H1 (cell line): Measurements from ENCODE around the gene STX4. TPM values are rescaled to one million over a fixed set of nuclear protein-coding genes. Genes with fewer than 3 reads are reported as not detected.

Experiments used
- CTCF ChIA-PET: fragments of 300-600 bp; sonication (Branson Sonifier 250); formaldehyde crosslinking; loops from one replicate; lab custom pipeline; 2021; ENCODE audit not compliant: partially characterized antibody; lab: Charles Lee
- POLR2A ChIA-PET: fragments of 300-600 bp; sonication (Branson Sonifier 250); formaldehyde crosslinking; loops from one replicate; lab custom pipeline; 2021; ENCODE audit warnings: inconsistent platforms; ENCODE audit not compliant: partially characterized antibody; lab: Charles Lee
- DNase-seq, 2 experiments: peaks; one replicate each; pipeline versions ENCODE4 v3.0.0 to v3.0.0-alpha.2; 2010 to 2022; ENCODE audit warnings: low spot score in 2 of 2, low read depth in 1 of 2, mixed read lengths in 1 of 2
- FAIRE-seq: peaks from 2 replicates; lab custom pipeline; 2011; peaks lifted over from hg19 to GRCh38; lab: Jason Lieb, UNC
- H2AFZ ChIP-seq: 2 replicates; pipeline ENCODE4 v1.8.1; 2012; ENCODE audit warnings: low read length, inconsistent platforms
- H2AK5ac ChIP-seq: 2 replicates; pipeline ENCODE4 v1.6.1; 2013; ENCODE audit warnings: low read depth, low read length
- H2BK120ac ChIP-seq: replicated peaks from 2 replicates; pipeline ENCODE3; 2013; ENCODE audit warnings: low read depth, low read length, inconsistent platforms
- H2BK12ac ChIP-seq: 2 replicates; pipeline ENCODE4 v1.6.1; 2013; ENCODE audit warnings: low read depth, low read length
- H2BK15ac ChIP-seq: 2 replicates; pipeline ENCODE4 v1.6.1; 2013; ENCODE audit warnings: low read length
- H2BK20ac ChIP-seq: 2 replicates; pipeline ENCODE4 v1.6.1; 2013; ENCODE audit warnings: low read length
- H2BK5ac ChIP-seq: 2 replicates; pipeline ENCODE4 v1.6.1; 2013; ENCODE audit warnings: low read depth, low read length
- H3K14ac ChIP-seq: 2 replicates; pipeline ENCODE4 v1.6.1; 2013; ENCODE audit warnings: inconsistent platforms; ENCODE audit not compliant: insufficient read length
- H3K18ac ChIP-seq: 2 replicates; pipeline ENCODE4 v1.6.1; 2013; ENCODE audit warnings: low read length; ENCODE audit errors: extremely low read depth
- H3K23ac ChIP-seq: 2 replicates; pipeline ENCODE4 v1.6.1; 2013; ENCODE audit warnings: inconsistent platforms; ENCODE audit not compliant: insufficient read length
- H3K23me2 ChIP-seq: 2 replicates; pipeline ENCODE4 v1.6.1; 2013; ENCODE audit warnings: low read depth, low read length
- H3K27ac ChIP-seq: 2 replicates; pipeline ENCODE4 v1.6.1; 2011; ENCODE audit warnings: low read depth, low read length, inconsistent platforms
- H3K27me3 ChIP-seq, 4 experiments: replicated peaks in 1 of 4; 1 replicate in 1 of 4; 2 replicates in 3 of 4; pipeline versions ENCODE4 v1.6.1 to v1.8.1; 2011 to 2013; ENCODE audit warnings: low read length in 3 of 4, mild to moderate bottlenecking in 3 of 4, inconsistent platforms in 2 of 4, mixed read lengths in 2 of 4, moderate library complexity in 1 of 4; ENCODE audit not compliant: control insufficient read depth in 3 of 4, insufficient read depth in 3 of 4; ENCODE audit errors: extremely low read depth in 1 of 4
- H3K36me3 ChIP-seq, 4 experiments: 2 replicates each; pipeline versions ENCODE4 v1.6.1 to v1.8.1; 2011 to 2013; ENCODE audit warnings: mild to moderate bottlenecking in 4 of 4, low read length in 3 of 4, moderate library complexity in 2 of 4, control low read depth in 1 of 4, inconsistent platforms in 1 of 4; ENCODE audit not compliant: insufficient read depth in 4 of 4, control insufficient read depth in 2 of 4
- H3K4ac ChIP-seq: replicated peaks from 2 replicates; pipeline ENCODE3; 2013; ENCODE audit warnings: low read length, low read depth, mixed read lengths, inconsistent platforms; ENCODE audit not compliant: insufficient read length
- H3K4me1 ChIP-seq, 4 experiments: replicated peaks in 1 of 4; 1 replicate in 1 of 4; 2 replicates in 3 of 4; pipeline versions ENCODE4 v1.6.1 to v1.8.1; 2011 to 2013; ENCODE audit warnings: low read length in 3 of 4, inconsistent platforms in 2 of 4, mixed read lengths in 1 of 4; ENCODE audit not compliant: insufficient read depth in 4 of 4, control insufficient read depth in 3 of 4
- H3K4me2 ChIP-seq, 2 experiments: 2 replicates each; pipeline versions ENCODE4 v1.6.1 to v1.8.1; 2011 to 2013; ENCODE audit warnings: low read depth in 2 of 2, low read length in 2 of 2, control low read depth in 1 of 2, inconsistent platforms in 1 of 2, mild to moderate bottlenecking in 1 of 2; ENCODE audit not compliant: insufficient read depth in 1 of 2
- H3K4me3 ChIP-seq, 4 experiments: fragments of 200-600, 300-600 bp in 1 of 4; sonication (generic), shearing (Covaris generic), sonication (Bioruptor Twin) in 1 of 4; 2 replicates each; pipeline versions ENCODE4 v1.5.1 to v1.8.1; 2011 to 2016; ENCODE audit warnings: low read length in 4 of 4, low read depth in 3 of 4, control low read depth in 2 of 4, inconsistent platforms in 2 of 4, mild to moderate bottlenecking in 2 of 4, mixed read lengths in 1 of 4, moderate library complexity in 1 of 4; ENCODE audit not compliant: insufficient read depth in 2 of 4; ENCODE audit errors: extremely low read depth in 1 of 4
- H3K56ac ChIP-seq: replicated peaks from 2 replicates; pipeline ENCODE3; 2013; ENCODE audit warnings: low read depth, mild to moderate bottlenecking, mixed read lengths, low read length, inconsistent platforms; ENCODE audit not compliant: insufficient read length
- H3K79me1 ChIP-seq: 2 replicates; pipeline ENCODE4 v1.6.1; 2013; ENCODE audit warnings: low read depth, low read length, control low read depth
- H3K79me2 ChIP-seq, 2 experiments: 2 replicates each; pipeline versions ENCODE4 v1.6.1 to v1.8.1; 2012 to 2013; ENCODE audit warnings: low read length in 2 of 2, mild to moderate bottlenecking in 2 of 2, inconsistent platforms in 1 of 2; ENCODE audit not compliant: insufficient read depth in 2 of 2, control insufficient read depth in 1 of 2
- H3K9ac ChIP-seq, 4 experiments: replicated peaks in 1 of 4; 1 replicate in 1 of 4; 2 replicates in 3 of 4; pipeline versions ENCODE4 v1.6.1 to v1.8.1; 2011 to 2013; ENCODE audit warnings: low read depth in 3 of 4, low read length in 3 of 4, control low read depth in 2 of 4, mild to moderate bottlenecking in 2 of 4, moderate library complexity in 2 of 4, inconsistent platforms in 1 of 4; ENCODE audit errors: extremely low read depth in 1 of 4
- H3K9me3 ChIP-seq, 2 experiments: 2 replicates each; pipeline versions ENCODE4 v1.6.1 to v1.8.1; 2012 to 2013; ENCODE audit warnings: mild to moderate bottlenecking in 2 of 2, moderate library complexity in 2 of 2, control low read depth in 1 of 2, inconsistent platforms in 1 of 2, low read depth in 1 of 2, low read length in 1 of 2, mixed read lengths in 1 of 2; ENCODE audit not compliant: insufficient read depth in 2 of 2
- H4K20me1 ChIP-seq, 2 experiments: replicated peaks in 1 of 2; 2 replicates each; pipeline versions ENCODE3 to v1.8.1; 2011 to 2013; ENCODE audit warnings: inconsistent platforms in 2 of 2, low read length in 2 of 2, mild to moderate bottlenecking in 1 of 2; ENCODE audit not compliant: insufficient read depth in 2 of 2, control insufficient read depth in 1 of 2
- H4K5ac ChIP-seq: 2 replicates; pipeline ENCODE4 v1.6.1; 2013; ENCODE audit warnings: low read length, low read depth, mixed read lengths, inconsistent platforms; ENCODE audit not compliant: insufficient read length
- H4K8ac ChIP-seq: 2 replicates; pipeline ENCODE4 v1.8.0; 2013; ENCODE audit warnings: mild to moderate bottlenecking, moderate library complexity, low read length, inconsistent platforms; ENCODE audit not compliant: insufficient read depth; ENCODE audit errors: extremely low read depth
- H4K91ac ChIP-seq: replicated peaks from 2 replicates; pipeline ENCODE3; 2013; ENCODE audit warnings: low read length, mixed read lengths, inconsistent platforms; ENCODE audit not compliant: insufficient read length
- BRCA1 ChIP-seq: IDR thresholded peaks from 2 replicates; pipeline ENCODE4 v1.6.1; 2012; ENCODE audit warnings: low read depth, low read length, improper control_type of control experiment
- E2F6 ChIP-seq: IDR thresholded peaks from 2 replicates; pipeline ENCODE4 v1.6.1; 2012; ENCODE audit warnings: inconsistent platforms
- EP300 ChIP-seq, 2 experiments: IDR thresholded peaks; 1 replicate in 1 of 2; 2 replicates in 1 of 2; pipeline ENCODE4 v1.6.1; 2011 to 2012; ENCODE audit warnings: low read depth in 2 of 2, low read length in 2 of 2, mild to moderate bottlenecking in 2 of 2, borderline replicate concordance in 1 of 2, inconsistent platforms in 1 of 2, moderate library complexity in 1 of 2
- EZH2 ChIP-seq: fragments of 200-600 bp; sonication (generic); IDR thresholded peaks from 2 replicates; pipeline ENCODE4 v1.7.1; 2012; ENCODE audit warnings: low read depth, mild to moderate bottlenecking, moderate library complexity, low read length, inconsistent platforms; ENCODE audit not compliant: severe bottlenecking
- JUN ChIP-seq: IDR thresholded peaks from 2 replicates; pipeline ENCODE4 v1.6.1; 2011; ENCODE audit warnings: low read depth, mild to moderate bottlenecking, improper control_type of control experiment, low read length
- JUND ChIP-seq: IDR thresholded peaks from 2 replicates; pipeline ENCODE4 v1.6.1; 2011; ENCODE audit warnings: mild to moderate bottlenecking, improper control_type of control experiment, low read length
- KDM4A ChIP-seq: IDR thresholded peaks from one replicate; pipeline ENCODE4 v1.7.1; 2012; ENCODE audit warnings: low read depth, mild to moderate bottlenecking, moderate library complexity, low read length, inconsistent platforms; ENCODE audit not compliant: severe bottlenecking
- KDM5A ChIP-seq: fragments of 200-600 bp; IDR thresholded peaks from 2 replicates; pipeline ENCODE4 v1.7.1; 2012; ENCODE audit warnings: mild to moderate bottlenecking, low read length, inconsistent platforms, mixed read lengths
- POLR2A ChIP-seq, 2 experiments: IDR thresholded peaks; 1 replicate in 1 of 2; 2 replicates in 1 of 2; pipeline ENCODE4 v1.6.1; 2011; ENCODE audit warnings: low read depth in 2 of 2, low read length in 2 of 2, mild to moderate bottlenecking in 2 of 2; ENCODE audit errors: control extremely low read depth in 1 of 2
- SAP30 ChIP-seq: fragments of 300-600 bp; sonication (generic); IDR thresholded peaks from 2 replicates; pipeline ENCODE4 v1.7.1; 2012; ENCODE audit warnings: low read length, moderate library complexity, mild to moderate bottlenecking, inconsistent platforms; ENCODE audit not compliant: insufficient read depth, insufficient replicate concordance
- SIN3A ChIP-seq, 2 experiments: IDR thresholded peaks in 1 of 2; conservative IDR thresholded peaks in 1 of 2; 2 replicates each; pipeline ENCODE4 v1.6.1; 2011 to 2012; ENCODE audit warnings: low read length in 2 of 2, improper control_type of control experiment in 1 of 2, low read depth in 1 of 2, mild to moderate bottlenecking in 1 of 2
- SUZ12 ChIP-seq: fragments of 200-600 bp; sonication (generic); IDR thresholded peaks from 2 replicates; pipeline ENCODE4 v1.6.1; 2012; ENCODE audit warnings: mild to moderate bottlenecking, inconsistent platforms, low read length, moderate library complexity, mixed read lengths
- ZNF274 ChIP-seq: IDR thresholded peaks from 2 replicates; pipeline ENCODE4 v1.7.0; 2012; ENCODE audit warnings: low read length, borderline replicate concordance; ENCODE audit errors: extremely low read depth
- WGBS, 2 experiments: shearing (Covaris generic) in 1 of 2; methylation state at CpG; one replicate each; pipeline versions ENCODE4 v1.1.6 to v1.1.7; 2013 to 2015; ENCODE audit warnings: low lambda C conversion rate in 2 of 2, mixed read lengths in 2 of 2, inconsistent platforms in 1 of 2, low coverage in 1 of 2, missing lambda C conversion rate in 1 of 2; ENCODE audit not compliant: insufficient replicate concordance in 2 of 2, insufficient coverage in 1 of 2, insufficient read length in 1 of 2; ENCODE audit errors: extremely low coverage in 1 of 2, missing lambda C conversion rate in 1 of 2; 5-methylcytosine and 5-hydroxymethylcytosine counted together
- polyA plus RNA-seq, 7 experiments: library from polyadenylated mRNA; depleted of rRNA in 3 of 7; stranded (reverse) in 5 of 7; unstranded in 2 of 7; fragments of >200 nt in 5 of 7; fragments of 200-250 nt in 2 of 7; gene quantifications; 1 replicate in 5 of 7; 2 replicates in 1 of 7; 4 replicates in 1 of 7; pipeline versions ENCODE4 v1.2.1 to v1.2.3, GENCODE V29; 2011 to 2013; ENCODE audit warnings: missing spikeins in 2 of 7, mixed read lengths in 2 of 7
- total RNA-seq: library from RNA; stranded (reverse); fragmentation: NEBNext Ultra II Directional; extraction: Animal tissue kit (Norgen Biotek cat#: 25700); gene quantifications from 2 replicates; pipeline ENCODE4 v1.2.1, GENCODE V29; 2021

Gene STX4
- total and polyA plus RNA-seq, 2 of the 8 experiments (the other 6 are each of a cell fraction or from before 2014, with no cell fraction given) = 25.8 to 32.3 TPM

GRCh38 chr16:31038993-31039392 lies 5.6 kb downstream of the STX4 start:
- no peaks in the 10 kb centered on the region for H3K79me2 ChIP-seq
- ChIA-PET CTCF (interaction anchor here (1.5 kb wide), 2 partner anchors 16 to 53 kb away, joined by 3 to 4 read pairs; no protein-coding TSS in a partner anchor), POLR2A (interaction anchor here (1.6 to 1.9 kb wide), 2 partner anchors 12 to 53 kb away, joined by 4 to 5 read pairs; no protein-coding TSS in a partner anchor)
- DNase-seq (no peak), FAIRE-seq (no peak)
- no peak overlapping the region for H3K56ac ChIP-seq
- peaks cover 3% of the 10 kb centered on the region; the same call in 1 of the 2 replicates for H3K23me2 ChIP-seq
- H3K9me3 ChIP-seq = no peaks in the 10 kb centered on the region
- no peak overlapping the region for H3K4ac ChIP-seq
- H4K20me1 ChIP-seq = peaks cover 0 to 5% of the 10 kb centered on the region in 2 experiments
- H2BK120ac ChIP-seq = no peak overlapping the region
- H3K4me3 ChIP-seq = no peak overlapping the region
- H3K18ac ChIP-seq = no peak overlapping the region
- H3K4me2 ChIP-seq = no peak overlapping the region
- H3K23ac ChIP-seq = no peak overlapping the region
- H2BK12ac ChIP-seq = no peak overlapping the region
- H2BK15ac ChIP-seq = no peak overlapping the region
- WGBS, 2 experiments = 80% methylated on average over 2 of the region's 2 CpGs; no CpG with 5 or more reads in 1 of the 2 experiments
- no peak overlapping the region for H3K9ac ChIP-seq
- H2AK5ac ChIP-seq = no peak overlapping the region
- no peak overlapping the region for H3K14ac ChIP-seq
- H2AFZ ChIP-seq = no peak overlapping the region
- H2BK5ac ChIP-seq = no peak overlapping the region
- peaks cover 0 to 3% (median 0%) of the 10 kb centered on the region in 4 experiments; a peak in 3 of 7 replicates for H3K4me1 ChIP-seq
- no peak overlapping the region for H3K27ac ChIP-seq
- no peak overlapping the region for H4K5ac ChIP-seq
- H4K91ac ChIP-seq = no peak overlapping the region
- no peaks in the 10 kb centered on the region; the same call in 1 of the 2 replicates for H3K79me1 ChIP-seq
- H4K8ac ChIP-seq = no peak overlapping the region
- no peak overlapping the region for H2BK20ac ChIP-seq
- H3K27me3 ChIP-seq = no peaks in the 10 kb centered on the region
- H3K36me3 ChIP-seq = peaks cover 0 to 7% (median 0%) of the 10 kb centered on the region in 4 experiments; a peak in 1 of 8 replicates
- TF ChIP-seq SIN3A (conservative IDR thresholded peaks at IDR 0.05 in 1 of 2, IDR thresholded peaks at IDR 0.05 in 1 of 2; ENCODE audit: low read depth in 1 of 2, low read length in 2 of 2) (no peak), EP300 (IDR thresholded peaks at IDR 0.05; ENCODE audit: borderline replicate concordance in 1 of 2, low read depth in 2 of 2, low read length in 2 of 2) (no peak), SAP30 (no peak), KDM4A (no peak), EZH2 (no peak), JUN (no peak), SUZ12 (no peak), E2F6 (no peak), ZNF274 (no peak), BRCA1 (no peak), POLR2A (IDR thresholded peaks at IDR 0.05; ENCODE audit: control extremely low read depth in 1 of 2, low read depth in 2 of 2, low read length in 2 of 2) (no peak), JUND (no peak), KDM5A (no peak)
